ENCODE results near the gene ZDHHC11.
"Not testable (repeated sequence)": the region's sequence is repeated elsewhere in the genome, so short reads cannot be mapped to it uniquely, and the experiment has no call there.

DNA sequence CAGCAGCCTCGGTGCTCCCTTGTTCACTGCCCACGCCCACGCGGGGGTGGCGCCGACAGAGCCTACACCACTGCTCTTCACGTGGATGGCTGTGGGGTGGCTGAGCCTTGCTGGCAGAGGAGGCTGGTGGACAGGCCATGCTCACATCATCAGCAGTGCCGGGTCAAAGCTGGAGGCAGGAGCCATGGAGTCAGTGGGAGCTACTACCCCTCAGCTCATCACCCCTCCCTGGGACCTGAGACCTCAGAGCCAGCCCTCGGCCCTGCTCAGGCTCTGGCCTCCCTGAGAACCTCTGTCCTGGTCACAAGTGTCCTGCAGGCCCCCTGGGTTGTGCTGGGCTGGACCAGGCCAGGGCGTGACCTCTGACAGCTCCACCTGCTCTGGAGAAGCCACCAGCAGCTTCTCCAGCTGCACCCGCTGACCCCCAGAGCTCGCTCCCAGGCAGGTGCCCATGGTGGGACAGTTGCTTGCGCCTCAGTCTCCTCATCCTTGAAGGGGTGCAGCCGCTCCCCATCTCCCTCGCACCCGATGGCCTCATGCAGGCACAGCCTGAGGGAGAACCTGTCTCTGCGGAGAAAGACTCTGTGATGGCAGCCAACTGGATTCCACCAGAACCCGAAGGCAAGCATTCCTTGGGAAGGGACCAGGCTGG, 75.8 kb downstream of the ZDHHC11 start:
- TF ChIP-seq, protein P1, sequence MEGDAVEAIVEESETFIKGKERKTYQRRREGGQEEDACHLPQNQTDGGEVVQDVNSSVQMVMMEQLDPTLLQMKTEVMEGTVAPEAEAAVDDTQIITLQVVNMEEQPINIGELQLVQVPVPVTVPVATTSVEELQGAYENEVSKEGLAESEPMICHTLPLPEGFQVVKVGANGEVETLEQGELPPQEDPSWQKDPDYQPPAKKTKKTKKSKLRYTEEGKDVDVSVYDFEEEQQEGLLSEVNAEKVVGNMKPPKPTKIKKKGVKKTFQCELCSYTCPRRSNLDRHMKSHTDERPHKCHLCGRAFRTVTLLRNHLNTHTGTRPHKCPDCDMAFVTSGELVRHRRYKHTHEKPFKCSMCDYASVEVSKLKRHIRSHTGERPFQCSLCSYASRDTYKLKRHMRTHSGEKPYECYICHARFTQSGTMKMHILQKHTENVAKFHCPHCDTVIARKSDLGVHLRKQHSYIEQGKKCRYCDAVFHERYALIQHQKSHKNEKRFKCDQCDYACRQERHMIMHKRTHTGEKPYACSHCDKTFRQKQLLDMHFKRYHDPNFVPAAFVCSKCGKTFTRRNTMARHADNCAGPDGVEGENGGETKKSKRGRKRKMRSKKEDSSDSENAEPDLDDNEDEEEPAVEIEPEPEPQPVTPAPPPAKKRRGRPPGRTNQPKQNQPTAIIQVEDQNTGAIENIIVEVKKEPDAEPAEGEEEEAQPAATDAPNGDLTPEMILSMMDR (IDR thresholded peaks at IDR 0.05 in 2 of 3, conservative IDR thresholded peaks at IDR 0.05 in 1 of 3; ENCODE audit: borderline replicate concordance in 1 of 3, insufficient read depth in 1 of 3, low read depth in 2 of 3, low read length in 2 of 3), result not testable (repeated sequence)
- TF ChIP-seq, protein P2, sequence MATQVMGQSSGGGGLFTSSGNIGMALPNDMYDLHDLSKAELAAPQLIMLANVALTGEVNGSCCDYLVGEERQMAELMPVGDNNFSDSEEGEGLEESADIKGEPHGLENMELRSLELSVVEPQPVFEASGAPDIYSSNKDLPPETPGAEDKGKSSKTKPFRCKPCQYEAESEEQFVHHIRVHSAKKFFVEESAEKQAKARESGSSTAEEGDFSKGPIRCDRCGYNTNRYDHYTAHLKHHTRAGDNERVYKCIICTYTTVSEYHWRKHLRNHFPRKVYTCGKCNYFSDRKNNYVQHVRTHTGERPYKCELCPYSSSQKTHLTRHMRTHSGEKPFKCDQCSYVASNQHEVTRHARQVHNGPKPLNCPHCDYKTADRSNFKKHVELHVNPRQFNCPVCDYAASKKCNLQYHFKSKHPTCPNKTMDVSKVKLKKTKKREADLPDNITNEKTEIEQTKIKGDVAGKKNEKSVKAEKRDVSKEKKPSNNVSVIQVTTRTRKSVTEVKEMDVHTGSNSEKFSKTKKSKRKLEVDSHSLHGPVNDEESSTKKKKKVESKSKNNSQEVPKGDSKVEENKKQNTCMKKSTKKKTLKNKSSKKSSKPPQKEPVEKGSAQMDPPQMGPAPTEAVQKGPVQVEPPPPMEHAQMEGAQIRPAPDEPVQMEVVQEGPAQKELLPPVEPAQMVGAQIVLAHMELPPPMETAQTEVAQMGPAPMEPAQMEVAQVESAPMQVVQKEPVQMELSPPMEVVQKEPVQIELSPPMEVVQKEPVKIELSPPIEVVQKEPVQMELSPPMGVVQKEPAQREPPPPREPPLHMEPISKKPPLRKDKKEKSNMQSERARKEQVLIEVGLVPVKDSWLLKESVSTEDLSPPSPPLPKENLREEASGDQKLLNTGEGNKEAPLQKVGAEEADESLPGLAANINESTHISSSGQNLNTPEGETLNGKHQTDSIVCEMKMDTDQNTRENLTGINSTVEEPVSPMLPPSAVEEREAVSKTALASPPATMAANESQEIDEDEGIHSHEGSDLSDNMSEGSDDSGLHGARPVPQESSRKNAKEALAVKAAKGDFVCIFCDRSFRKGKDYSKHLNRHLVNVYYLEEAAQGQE (IDR thresholded peaks at IDR 0.05; ENCODE audit: low read depth), result not testable (repeated sequence)
